ENCODE results near the gene AKAP11.

The AKAP11 gene

GRCh38 chr13:42255886-42256285, 16.1 kb upstream of the AKAP11 start:
- Histone ChIP-seq H3K23ac (ENCODE audit: low read length in 2 of 2) (no peak overlapping the region), H3K9me3 (ENCODE audit: control insufficient read depth, low read length) (no peaks in the 10 kb centered on the region), H3K4me3 (ENCODE audit: insufficient read depth in 1 of 2, low read depth in 1 of 2, low read length in 2 of 2) (no peak overlapping the region), H3K4me1 (ENCODE audit: control insufficient read depth, insufficient read depth, low read depth, low read length) (no peaks in the 10 kb centered on the region), H2AK5ac (ENCODE audit: low read length, severe bottlenecking) (no peak overlapping the region), H3K27ac (ENCODE audit: low read length, poor library complexity, severe bottlenecking) (no peak overlapping the region), H2AFZ (ENCODE audit: low read depth, low read length) (no peak overlapping the region), H3K9ac (ENCODE audit: low read length) (no peak overlapping the region), H2BK120ac (ENCODE audit: low read depth, low read length) (no peak overlapping the region), H3K27me3 (ENCODE audit: control insufficient read depth in 1 of 2, insufficient read depth in 1 of 2, low read length in 2 of 2) (no peaks in the 10 kb centered on the region), H3K14ac (ENCODE audit: low read length in 2 of 2) (no peak overlapping the region), H4K91ac (ENCODE audit: low read length) (no peak overlapping the region), H3K4ac (ENCODE audit: low read depth in 1 of 2, low read length in 2 of 2) (no peak overlapping the region), H3K4me2 (ENCODE audit: low read length, poor library complexity, severe bottlenecking) (no peak overlapping the region), H2BK12ac (ENCODE audit: low read length in 2 of 2) (no peak overlapping the region), H3K36me3 (ENCODE audit: control insufficient read depth in 1 of 2, insufficient read depth in 2 of 2, low read depth in 1 of 2, low read length in 2 of 2) (no peaks in the 10 kb centered on the region), H2BK5ac (ENCODE audit: low read depth, low read length, poor library complexity, severe bottlenecking) (no peak overlapping the region), H2BK15ac (ENCODE audit: low read depth, poor library complexity, severe bottlenecking) (no peak overlapping the region), H4K8ac (ENCODE audit: low read length) (no peak overlapping the region), H3K18ac (ENCODE audit: low read depth in 1 of 2, low read length in 2 of 2) (no peak overlapping the region), H3K79me1 (replicated peaks; ENCODE audit: low read length, poor library complexity, severe bottlenecking) (no peaks in the 10 kb centered on the region)
- DNase-seq, result no peak
- WGBS, result 87% methylated on average over 5 of the region's 5 CpGs

- no peak overlapping the region for H2BK5ac ChIP-seq (ENCODE audit: low read depth, low read length, poor library complexity, severe bottlenecking)
- H3K4ac ChIP-seq (ENCODE audit: low read depth in 1 of 2, low read length in 2 of 2), result no peak overlapping the region
- no peaks in the 10 kb centered on the region for H3K79me1 ChIP-seq (replicated peaks; ENCODE audit: low read length, poor library complexity, severe bottlenecking)
- H3K4me2 ChIP-seq (ENCODE audit: low read length, poor library complexity, severe bottlenecking), result no peak overlapping the region
- no peak overlapping the region for H3K9ac ChIP-seq (ENCODE audit: low read length)
- DNase-seq, result no peak
- no peak overlapping the region for H3K14ac ChIP-seq (ENCODE audit: low read length in 2 of 2)
- 53% methylated on average over 3 of the region's 5 CpGs for WGBS
- no peak overlapping the region for H4K8ac ChIP-seq (ENCODE audit: low read length)
- H3K27ac ChIP-seq (ENCODE audit: low read length, poor library complexity, severe bottlenecking), result no peak overlapping the region
- no peak overlapping the region for H3K18ac ChIP-seq (ENCODE audit: low read depth in 1 of 2, low read length in 2 of 2)
- no peak overlapping the region for H3K4me3 ChIP-seq (ENCODE audit: insufficient read depth in 1 of 2, low read depth in 1 of 2, low read length in 2 of 2)
- no peaks in the 10 kb centered on the region for H3K4me1 ChIP-seq (ENCODE audit: control insufficient read depth, insufficient read depth, low read depth, low read length)
- no peak overlapping the region for H2AK5ac ChIP-seq (ENCODE audit: low read length, severe bottlenecking)
- no peak overlapping the region for H2BK120ac ChIP-seq (ENCODE audit: low read depth, low read length)
- H3K23ac ChIP-seq (ENCODE audit: low read length in 2 of 2), result no peak overlapping the region
- no peak overlapping the region for H2BK12ac ChIP-seq (ENCODE audit: low read length in 2 of 2)
- H3K36me3 ChIP-seq (ENCODE audit: control insufficient read depth in 1 of 2, insufficient read depth in 2 of 2, low read depth in 1 of 2, low read length in 2 of 2), result no peaks in the 10 kb centered on the region
- no peaks in the 10 kb centered on the region for H3K27me3 ChIP-seq (ENCODE audit: control insufficient read depth in 1 of 2, insufficient read depth in 1 of 2, low read length in 2 of 2)
- no peak overlapping the region for H2AFZ ChIP-seq (ENCODE audit: low read depth, low read length)
- no peaks in the 10 kb centered on the region for H3K9me3 ChIP-seq (ENCODE audit: control insufficient read depth, low read length)
- no peak overlapping the region for H2BK15ac ChIP-seq (ENCODE audit: low read depth, poor library complexity, severe bottlenecking)
- no peak overlapping the region for H4K91ac ChIP-seq (ENCODE audit: low read length)
Observed at GRCh38 chr13:42258747-42259146, 13.2 kb upstream of the AKAP11 start.

- Histone ChIP-seq H3K79me1 (replicated peaks; ENCODE audit: low read length, poor library complexity, severe bottlenecking) (no peaks in the 10 kb centered on the region), H3K14ac (ENCODE audit: low read length in 2 of 2) (no peak overlapping the region), H3K27me3 (ENCODE audit: control insufficient read depth in 1 of 2, insufficient read depth in 1 of 2, low read length in 2 of 2) (no peaks in the 10 kb centered on the region), H3K4me3 (ENCODE audit: insufficient read depth in 1 of 2, low read depth in 1 of 2, low read length in 2 of 2) (no peak overlapping the region), H2BK12ac (ENCODE audit: low read length in 2 of 2) (no peak overlapping the region), H4K8ac (ENCODE audit: low read length) (no peak overlapping the region), H2AK5ac (ENCODE audit: low read length, severe bottlenecking) (no peak overlapping the region), H3K4ac (ENCODE audit: low read depth in 1 of 2, low read length in 2 of 2) (no peak overlapping the region), H2BK5ac (ENCODE audit: low read depth, low read length, poor library complexity, severe bottlenecking) (no peak overlapping the region), H3K27ac (ENCODE audit: low read length, poor library complexity, severe bottlenecking) (no peak overlapping the region), H2AFZ (ENCODE audit: low read depth, low read length) (no peak overlapping the region), H3K4me1 (ENCODE audit: control insufficient read depth, insufficient read depth, low read depth, low read length) (no peaks in the 10 kb centered on the region), H3K23ac (ENCODE audit: low read length in 2 of 2) (no peak overlapping the region), H4K91ac (ENCODE audit: low read length) (no peak overlapping the region), H3K36me3 (ENCODE audit: control insufficient read depth in 1 of 2, insufficient read depth in 2 of 2, low read depth in 1 of 2, low read length in 2 of 2) (no peaks in the 10 kb centered on the region), H3K9ac (ENCODE audit: low read length) (no peak overlapping the region), H2BK15ac (ENCODE audit: low read depth, poor library complexity, severe bottlenecking) (no peak overlapping the region), H2BK120ac (ENCODE audit: low read depth, low read length) (no peak overlapping the region), H3K18ac (ENCODE audit: low read depth in 1 of 2, low read length in 2 of 2) (no peak overlapping the region), H3K4me2 (ENCODE audit: low read length, poor library complexity, severe bottlenecking) (no peak overlapping the region), H3K9me3 (ENCODE audit: control insufficient read depth, low read length) (no peaks in the 10 kb centered on the region)
- no peak for DNase-seq
- 93% methylated on average over 4 of the region's 4 CpGs for WGBS
Observed at GRCh38 chr13:42259515-42259914, 12.4 kb upstream of the AKAP11 start.

GRCh38 chr13:42260903-42261654, 10.9 kb upstream of the AKAP11 start:
- Histone ChIP-seq H3K9me3 (ENCODE audit: control insufficient read depth, low read length) (no peaks in the 10 kb centered on the region), H4K91ac (ENCODE audit: low read length) (no peak overlapping the region), H3K9ac (ENCODE audit: low read length) (no peak overlapping the region), H2BK5ac (ENCODE audit: low read depth, low read length, poor library complexity, severe bottlenecking) (no peak overlapping the region), H3K27me3 (ENCODE audit: control insufficient read depth in 1 of 2, insufficient read depth in 1 of 2, low read length in 2 of 2) (no peaks in the 10 kb centered on the region), H4K8ac (ENCODE audit: low read length) (no peak overlapping the region), H3K18ac (ENCODE audit: low read depth in 1 of 2, low read length in 2 of 2) (no peak overlapping the region), H2BK12ac (ENCODE audit: low read length in 2 of 2) (no peak overlapping the region), H2AK5ac (ENCODE audit: low read length, severe bottlenecking) (no peak overlapping the region), H2BK15ac (ENCODE audit: low read depth, poor library complexity, severe bottlenecking) (no peak overlapping the region), H3K4me1 (ENCODE audit: control insufficient read depth, insufficient read depth, low read depth, low read length) (no peaks in the 10 kb centered on the region), H3K4ac (ENCODE audit: low read depth in 1 of 2, low read length in 2 of 2) (no peak overlapping the region), H2BK120ac (ENCODE audit: low read depth, low read length) (no peak overlapping the region), H3K27ac (ENCODE audit: low read length, poor library complexity, severe bottlenecking) (no peak overlapping the region), H3K23ac (ENCODE audit: low read length in 2 of 2) (no peak overlapping the region), H2AFZ (ENCODE audit: low read depth, low read length) (no peak overlapping the region), H3K14ac (ENCODE audit: low read length in 2 of 2) (no peak overlapping the region), H3K4me2 (ENCODE audit: low read length, poor library complexity, severe bottlenecking) (no peak overlapping the region), H3K36me3 (ENCODE audit: control insufficient read depth in 1 of 2, insufficient read depth in 2 of 2, low read depth in 1 of 2, low read length in 2 of 2) (no peaks in the 10 kb centered on the region), H3K79me1 (replicated peaks; ENCODE audit: low read length, poor library complexity, severe bottlenecking) (no peaks in the 10 kb centered on the region), H3K4me3 (ENCODE audit: insufficient read depth in 1 of 2, low read depth in 1 of 2, low read length in 2 of 2) (no peak overlapping the region)
- WGBS, result 95% methylated on average over 8 of the region's 8 CpGs
- no peak for DNase-seq

Data from mesenchymal stem cell (in vitro differentiated cells and primary cell).